Measurements from ENCODE around the gene CLOCK. TPM values are rescaled to one million over a fixed set of nuclear protein-coding genes. Genes with fewer than 3 reads are reported as not detected.

The CLOCK gene
- total and polyA plus RNA-seq, 9 of the 15 experiments (the other 6 are each of a cell fraction or from before 2014, with no cell fraction given), result 3.7 to 14.4 (median 9.4) TPM

DNA sequence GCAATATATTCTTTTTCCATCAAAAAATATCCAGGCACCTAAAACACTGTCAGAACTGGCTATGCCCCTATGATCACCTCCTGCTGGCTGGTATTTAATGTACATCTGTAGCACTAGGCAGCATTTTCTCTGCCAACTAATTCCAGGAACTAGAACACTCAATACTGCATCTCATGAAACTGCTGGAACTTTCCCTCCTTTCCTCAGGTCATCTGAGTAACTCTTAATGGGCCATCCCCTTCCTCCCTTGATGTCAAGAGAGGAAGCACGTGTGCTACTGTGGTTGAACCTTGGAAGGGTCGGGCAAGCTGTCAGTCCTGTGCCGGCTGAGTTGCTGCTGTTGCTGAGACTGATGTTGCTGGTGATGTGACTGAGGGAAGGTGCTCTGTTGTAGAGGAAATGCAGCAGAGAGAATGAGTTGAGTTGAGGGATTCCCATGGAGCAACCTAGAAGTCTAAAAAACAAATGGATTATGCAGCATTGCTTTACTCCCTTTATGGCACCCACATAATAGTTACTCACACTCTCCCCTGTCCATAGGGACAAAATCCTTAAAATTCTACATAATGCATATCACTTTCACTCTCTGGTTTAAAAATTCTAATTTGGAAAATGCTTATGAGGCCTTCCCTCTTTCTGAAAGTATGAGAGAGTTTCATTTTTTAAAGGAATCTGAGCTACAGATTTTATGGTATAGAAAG is 111.4 kb downstream of the CLOCK start:
- no peaks in the 10 kb centered on the region for H3K79me2 ChIP-seq (ENCODE audit: control insufficient read depth, insufficient read depth, low read length)
- peak; percentile 41 for ATAC-seq
- no peak overlapping the region for H3K9ac ChIP-seq (ENCODE audit: insufficient read depth in 1 of 2, low read depth in 2 of 2, low read length in 2 of 2)
- peak in 1 of 2 experiments; percentile 76; a peak in 2 of 4 replicates for TF ChIP-seq TEAD1 (CRISPR knock-in tag; IDR thresholded peaks at IDR 0.05)
- TF ChIP-seq, protein P1, sequence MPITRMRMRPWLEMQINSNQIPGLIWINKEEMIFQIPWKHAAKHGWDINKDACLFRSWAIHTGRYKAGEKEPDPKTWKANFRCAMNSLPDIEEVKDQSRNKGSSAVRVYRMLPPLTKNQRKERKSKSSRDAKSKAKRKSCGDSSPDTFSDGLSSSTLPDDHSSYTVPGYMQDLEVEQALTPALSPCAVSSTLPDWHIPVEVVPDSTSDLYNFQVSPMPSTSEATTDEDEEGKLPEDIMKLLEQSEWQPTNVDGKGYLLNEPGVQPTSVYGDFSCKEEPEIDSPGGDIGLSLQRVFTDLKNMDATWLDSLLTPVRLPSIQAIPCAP (CRISPR knock-in tag; IDR thresholded peaks at IDR 0.05; ENCODE audit: borderline replicate concordance), result no peak
- TF ChIP-seq, protein P2, sequence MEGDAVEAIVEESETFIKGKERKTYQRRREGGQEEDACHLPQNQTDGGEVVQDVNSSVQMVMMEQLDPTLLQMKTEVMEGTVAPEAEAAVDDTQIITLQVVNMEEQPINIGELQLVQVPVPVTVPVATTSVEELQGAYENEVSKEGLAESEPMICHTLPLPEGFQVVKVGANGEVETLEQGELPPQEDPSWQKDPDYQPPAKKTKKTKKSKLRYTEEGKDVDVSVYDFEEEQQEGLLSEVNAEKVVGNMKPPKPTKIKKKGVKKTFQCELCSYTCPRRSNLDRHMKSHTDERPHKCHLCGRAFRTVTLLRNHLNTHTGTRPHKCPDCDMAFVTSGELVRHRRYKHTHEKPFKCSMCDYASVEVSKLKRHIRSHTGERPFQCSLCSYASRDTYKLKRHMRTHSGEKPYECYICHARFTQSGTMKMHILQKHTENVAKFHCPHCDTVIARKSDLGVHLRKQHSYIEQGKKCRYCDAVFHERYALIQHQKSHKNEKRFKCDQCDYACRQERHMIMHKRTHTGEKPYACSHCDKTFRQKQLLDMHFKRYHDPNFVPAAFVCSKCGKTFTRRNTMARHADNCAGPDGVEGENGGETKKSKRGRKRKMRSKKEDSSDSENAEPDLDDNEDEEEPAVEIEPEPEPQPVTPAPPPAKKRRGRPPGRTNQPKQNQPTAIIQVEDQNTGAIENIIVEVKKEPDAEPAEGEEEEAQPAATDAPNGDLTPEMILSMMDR (IDR thresholded peaks at IDR 0.05 in 2 of 3, conservative IDR thresholded peaks at IDR 0.05 in 1 of 3; ENCODE audit: insufficient read depth in 2 of 3, low read depth in 1 of 3, low read length in 3 of 3), result peak in 2 of 3 experiments; percentile 11 to 29; a peak in 1 of 6 replicates
- no peak overlapping the region for H3K27ac ChIP-seq (ENCODE audit: extremely low read depth, low read depth, low read length)
- no peaks in the 10 kb centered on the region for H3K9me1 ChIP-seq (ENCODE audit: control insufficient read depth, insufficient read depth, low read length)
- H3K36me3 ChIP-seq (ENCODE audit: control insufficient read depth, insufficient read depth, low read length), result peaks cover 82% of the 10 kb centered on the region
- no peak overlapping the region for H3K4me2 ChIP-seq (ENCODE audit: insufficient read depth, low read length)
- no peak overlapping the region for H3K4me3 ChIP-seq
- peaks cover 9 to 10% of the 10 kb centered on the region in 2 experiments; a peak in 4 of 5 replicates for H3K4me1 ChIP-seq (replicated peaks in 1 of 2; ENCODE audit: control insufficient read depth in 2 of 2, insufficient read depth in 2 of 2, low read length in 2 of 2)
- no peak for FAIRE-seq
- ChIA-PET CTCF (ENCODE audit: low intra/inter-chr PET ratio) (no interaction called here), POLR2A (interaction anchor here (1.0 kb wide), 2 partner anchors 10 to 17 kb away, joined by 3 read pairs; no protein-coding TSS in a partner anchor)
- in situ Hi-C loops (cut with MboI), result no loop called here
- H2AFZ ChIP-seq (ENCODE audit: low read depth, low read length), result no peak overlapping the region
- intact Hi-C loops (cut with micrococcal nuclease), result loop anchor here (5.0 to 10.0 kb wide), 3 partner anchors 112 to 430 kb away; partner anchors contain the start of genes CLOCK and NMU
- 66% methylated on average over 3 of the region's 3 CpGs for WGBS (ENCODE audit: insufficient coverage, low coverage, missing lambda C conversion rate)
- DNase-seq (ENCODE audit: extremely low read depth in 1 of 4, low spot score in 3 of 4), result peak in 1 of 4 experiments; percentile 13
- BruUV-seq (replicated peaks), result no TSS peak
- no peaks in the 10 kb centered on the region for H3K27me3 ChIP-seq (ENCODE audit: control insufficient read depth in 2 of 2, insufficient read depth in 2 of 2, low read length in 2 of 2)
- no peaks in the 10 kb centered on the region for H3K9me3 ChIP-seq (replicated peaks; ENCODE audit: control insufficient read depth, insufficient read depth, low read depth, low read length)
- H4K20me1 ChIP-seq (replicated peaks; ENCODE audit: control insufficient read depth, insufficient read depth, low read length), result no peaks in the 10 kb centered on the region

Data from K562 (cell line).